A673 (cell line): ENCODE measurements around the gene TSPAN31.

Experiments
- EZH2 ChIP-seq: fragments of 200-600 bp; sonication (generic); IDR thresholded peaks from 2 replicates; pipeline ENCODE4 v1.6.1; 2017; ENCODE audit warnings: borderline replicate concordance, low read depth, mild to moderate bottlenecking, mixed read lengths, antibody characterized with exemption, low read length; ENCODE audit not compliant: poor library complexity, severe bottlenecking
- TF ChIP-seq, protein P1 (sequence below): fragments of 300-800, 200-600 bp; sonication (generic); conservative IDR thresholded peaks from 2 replicates; pipeline ENCODE4 v1.5.1; 2017; ENCODE audit warnings: low read depth, mild to moderate bottlenecking, antibody characterized with exemption, low read length, moderate library complexity, mixed read lengths

DNA sequence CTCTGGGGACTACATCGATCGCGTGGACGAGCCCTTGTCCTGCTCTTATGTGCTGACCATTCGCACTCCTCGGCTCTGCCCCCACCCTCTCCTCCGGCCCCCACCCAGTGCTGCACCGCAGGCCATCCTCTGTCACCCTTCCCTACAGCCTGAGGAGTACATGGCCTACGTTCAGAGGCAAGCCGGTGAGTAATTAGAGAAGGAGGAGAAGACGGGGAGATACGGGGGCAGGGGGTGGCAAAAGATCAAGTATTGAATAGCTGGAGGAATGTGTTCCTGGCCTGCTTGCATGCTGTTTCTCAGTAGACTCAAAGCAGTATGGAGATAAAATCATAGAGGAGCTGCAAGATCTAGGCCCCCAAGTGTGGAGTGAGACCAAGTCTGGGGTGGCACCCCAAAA is 29.1 kb upstream of the TSPAN31 start:
- TF ChIP-seq, protein P1, sequence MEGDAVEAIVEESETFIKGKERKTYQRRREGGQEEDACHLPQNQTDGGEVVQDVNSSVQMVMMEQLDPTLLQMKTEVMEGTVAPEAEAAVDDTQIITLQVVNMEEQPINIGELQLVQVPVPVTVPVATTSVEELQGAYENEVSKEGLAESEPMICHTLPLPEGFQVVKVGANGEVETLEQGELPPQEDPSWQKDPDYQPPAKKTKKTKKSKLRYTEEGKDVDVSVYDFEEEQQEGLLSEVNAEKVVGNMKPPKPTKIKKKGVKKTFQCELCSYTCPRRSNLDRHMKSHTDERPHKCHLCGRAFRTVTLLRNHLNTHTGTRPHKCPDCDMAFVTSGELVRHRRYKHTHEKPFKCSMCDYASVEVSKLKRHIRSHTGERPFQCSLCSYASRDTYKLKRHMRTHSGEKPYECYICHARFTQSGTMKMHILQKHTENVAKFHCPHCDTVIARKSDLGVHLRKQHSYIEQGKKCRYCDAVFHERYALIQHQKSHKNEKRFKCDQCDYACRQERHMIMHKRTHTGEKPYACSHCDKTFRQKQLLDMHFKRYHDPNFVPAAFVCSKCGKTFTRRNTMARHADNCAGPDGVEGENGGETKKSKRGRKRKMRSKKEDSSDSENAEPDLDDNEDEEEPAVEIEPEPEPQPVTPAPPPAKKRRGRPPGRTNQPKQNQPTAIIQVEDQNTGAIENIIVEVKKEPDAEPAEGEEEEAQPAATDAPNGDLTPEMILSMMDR: no peak
- no peak for TF ChIP-seq EZH2
